22Rv1 (cell line): Measurements from ENCODE around the gene TMED3.

ENCODE experiments used
- ZFX ChIP-seq: fragments of 450-650 bp; IDR thresholded peaks from 2 replicates; pipeline ENCODE4 v1.6.1; 2017; ENCODE audit warnings: antibody characterized with exemption, borderline replicate concordance
- TF ChIP-seq, protein P1 (sequence below): fragments of 450-650 bp; IDR thresholded peaks from 2 replicates; pipeline ENCODE4 v1.5.1; 2017; ENCODE audit warnings: mild to moderate bottlenecking

DNA sequence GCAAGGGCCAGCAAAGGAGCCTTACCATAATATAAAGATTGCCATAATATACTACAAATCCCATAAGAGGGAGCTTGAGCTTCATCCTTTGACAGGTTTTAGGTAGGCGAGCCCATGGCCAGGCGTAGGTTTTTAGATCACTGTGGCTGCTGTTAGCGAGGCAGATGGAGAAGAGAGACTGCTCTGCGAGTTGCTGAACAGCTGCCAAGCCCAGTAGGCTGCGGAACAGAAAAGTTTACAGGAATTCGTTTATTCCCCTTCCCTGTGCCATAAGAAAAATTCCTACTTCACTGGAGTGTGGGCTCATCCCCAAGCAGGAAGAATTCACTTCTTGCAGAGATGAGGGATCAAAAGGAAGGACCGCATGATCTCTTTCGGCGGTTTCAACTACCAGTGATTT is 30.5 kb downstream of the TMED3 start:
- TF ChIP-seq, protein P1, sequence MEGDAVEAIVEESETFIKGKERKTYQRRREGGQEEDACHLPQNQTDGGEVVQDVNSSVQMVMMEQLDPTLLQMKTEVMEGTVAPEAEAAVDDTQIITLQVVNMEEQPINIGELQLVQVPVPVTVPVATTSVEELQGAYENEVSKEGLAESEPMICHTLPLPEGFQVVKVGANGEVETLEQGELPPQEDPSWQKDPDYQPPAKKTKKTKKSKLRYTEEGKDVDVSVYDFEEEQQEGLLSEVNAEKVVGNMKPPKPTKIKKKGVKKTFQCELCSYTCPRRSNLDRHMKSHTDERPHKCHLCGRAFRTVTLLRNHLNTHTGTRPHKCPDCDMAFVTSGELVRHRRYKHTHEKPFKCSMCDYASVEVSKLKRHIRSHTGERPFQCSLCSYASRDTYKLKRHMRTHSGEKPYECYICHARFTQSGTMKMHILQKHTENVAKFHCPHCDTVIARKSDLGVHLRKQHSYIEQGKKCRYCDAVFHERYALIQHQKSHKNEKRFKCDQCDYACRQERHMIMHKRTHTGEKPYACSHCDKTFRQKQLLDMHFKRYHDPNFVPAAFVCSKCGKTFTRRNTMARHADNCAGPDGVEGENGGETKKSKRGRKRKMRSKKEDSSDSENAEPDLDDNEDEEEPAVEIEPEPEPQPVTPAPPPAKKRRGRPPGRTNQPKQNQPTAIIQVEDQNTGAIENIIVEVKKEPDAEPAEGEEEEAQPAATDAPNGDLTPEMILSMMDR: no peak
- TF ChIP-seq ZFX: no peak
